DND-41 (cell line): ENCODE data around the gene SDHB.

Experiments
- CTCF ChIP-seq: IDR thresholded peaks from 2 replicates; pipeline ENCODE4 v1.5.1; 2012; ENCODE audit warnings: borderline replicate concordance, low read length, moderate library complexity, mild to moderate bottlenecking; ENCODE audit not compliant: poor library complexity, severe bottlenecking; ENCODE audit errors: extremely low read depth
- EZH2 ChIP-seq: IDR thresholded peaks from 3 replicates; pipeline ENCODE4 v1.6.1; 2012; ENCODE audit warnings: borderline replicate concordance, low read depth, mild to moderate bottlenecking, moderate library complexity, low read length, inconsistent platforms; ENCODE audit not compliant: severe bottlenecking

DNA sequence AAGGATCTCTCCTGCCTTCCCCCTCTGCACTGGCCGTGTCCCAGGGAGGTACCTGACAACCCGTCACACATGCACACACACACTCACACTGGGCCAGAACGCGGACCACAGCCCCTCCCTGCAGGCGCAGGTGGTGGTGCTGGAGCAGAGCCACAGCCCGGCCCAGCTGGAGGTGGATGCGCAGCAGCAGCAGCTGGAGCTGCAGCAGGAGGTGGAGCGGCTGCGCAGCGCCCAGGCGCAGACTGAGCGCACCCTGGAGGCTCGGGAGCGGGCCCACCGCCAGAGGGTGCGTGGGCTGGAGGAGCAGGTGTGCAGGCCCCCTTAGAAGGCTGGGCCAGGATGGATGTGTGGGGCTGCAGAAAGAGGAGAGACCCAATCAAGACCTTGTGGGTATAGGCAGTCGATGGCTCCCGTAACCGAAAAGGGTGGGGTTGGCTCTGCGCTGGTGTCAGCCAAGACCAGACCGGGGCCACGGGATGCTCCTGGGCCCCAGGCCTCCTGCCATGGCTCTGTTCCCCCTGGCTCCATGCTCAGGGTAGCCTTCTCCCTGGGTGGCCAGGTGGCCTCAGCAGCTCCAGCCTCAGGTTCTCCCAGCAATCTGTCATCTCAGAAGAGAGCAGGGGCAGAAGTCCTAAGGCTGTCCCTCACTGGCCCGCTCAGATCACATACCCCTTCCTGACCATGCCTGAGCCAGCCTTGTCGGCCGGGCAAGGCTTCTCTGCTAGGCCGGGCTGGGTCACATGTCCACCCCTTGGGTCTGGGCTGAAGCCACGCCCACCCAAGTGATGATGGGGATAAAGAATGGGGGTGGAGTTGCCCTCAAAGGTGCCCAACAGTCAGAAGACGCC lies 82.3 kb downstream of the SDHB start:
- TF ChIP-seq CTCF (no peak), EZH2 (no peak)
